A172 (cell line): ENCODE results near the gene MAPK8. TPM values are rescaled to one million over a fixed set of nuclear protein-coding genes. Genes with fewer than 3 reads are reported as not detected.

Source experiments
- DNase-seq: peaks from one replicate; pipeline ENCODE4 v3.0.0-alpha.2; 2015; ENCODE audit warnings: low spot score
- total RNA-seq: library from RNA; depleted of rRNA; stranded (reverse); fragments of >200 nt; shearing (Covaris generic); gene quantifications from 2 replicates; pipeline ENCODE4 v1.2.3, GENCODE V29; 2014

Gene MAPK8
- total RNA-seq, 1 experiment from 2014 or later: 43.6 TPM

GRCh38 chr10:48291190-48291589 lies 15.3 kb upstream of the MAPK8 start:
- DNase-seq: no peak

- no peak for DNase-seq
These were observed 13.9 kb upstream of the MAPK8 start for GRCh38 chr10:48292616-48293015.

- no peak for DNase-seq
These were observed 12.0 kb upstream of the MAPK8 start for GRCh38 chr10:48294431-48294830.

GRCh38 chr10:48296576-48297098 lies 9.8 kb upstream of the MAPK8 start:
- no peak for DNase-seq

GRCh38 chr10:48299066-48299465 lies 7.4 kb upstream of the MAPK8 start:
- no peak for DNase-seq

GRCh38 chr10:48299692-48300091 lies 6.8 kb upstream of the MAPK8 start:
- no peak for DNase-seq

- DNase-seq: no peak
These were observed 5.9 kb upstream of the MAPK8 start for GRCh38 chr10:48300556-48300955.

- DNase-seq: no peak
These were observed 3.7 kb upstream of the MAPK8 start for GRCh38 chr10:48302515-48303476.

GRCh38 chr10:48305905-48306264 lies 592 bp upstream of the MAPK8 start:
- no peak for DNase-seq

- DNase-seq: peak; percentile 14
These were observed 613 bp downstream of the MAPK8 start for GRCh38 chr10:48306870-48307710.

- DNase-seq: no peak
These were observed 1.2 kb downstream of the MAPK8 start for GRCh38 chr10:48307711-48308018.

GRCh38 chr10:48309711-48310226 lies 3.3 kb downstream of the MAPK8 start:
- peak; percentile 70 for DNase-seq

GRCh38 chr10:48314107-48314506 lies 7.6 kb downstream of the MAPK8 start:
- no peak for DNase-seq

- DNase-seq: no peak
These were observed 9.8 kb downstream of the MAPK8 start for GRCh38 chr10:48316236-48316635.

- no peak for DNase-seq
These were observed 11.0 kb downstream of the MAPK8 start for GRCh38 chr10:48317321-48317990.

GRCh38 chr10:48322017-48322416 lies 15.5 kb downstream of the MAPK8 start:
- DNase-seq: no peak

- no peak for DNase-seq
These were observed 18.1 kb downstream of the MAPK8 start for GRCh38 chr10:48324580-48324979.

GRCh38 chr10:48330269-48330668 lies 23.8 kb downstream of the MAPK8 start:
- DNase-seq: no peak

GRCh38 chr10:48331436-48331835 lies 25.0 kb downstream of the MAPK8 start:
- no peak for DNase-seq

GRCh38 chr10:48332166-48332870 lies 25.8 kb downstream of the MAPK8 start:
- DNase-seq: no peak

- no peak for DNase-seq
These were observed 26.4 kb downstream of the MAPK8 start for GRCh38 chr10:48332871-48333216.
